ENCODE results near the gene ASZ1. TPM values are rescaled to one million over a fixed set of nuclear protein-coding genes. Genes with fewer than 3 reads are reported as not detected.

ASZ1 gene
- total RNA-seq, 1 experiment from 2014 or later = not detected

- H3K4me1 ChIP-seq (ENCODE audit: insufficient read depth, low read length) = no peaks in the 10 kb centered on the region
- H3K9me3 ChIP-seq (ENCODE audit: control insufficient read depth, low read depth, low read length) = no peaks in the 10 kb centered on the region
- H3K18ac ChIP-seq (ENCODE audit: insufficient read length, low read depth, low read length) = no peak overlapping the region
- no peak overlapping the region for H4K91ac ChIP-seq (ENCODE audit: insufficient read length, low read depth, low read length)
- no peak overlapping the region for H2AFZ ChIP-seq (ENCODE audit: low read length)
- Mint-ChIP-seq H3K27ac (no peak overlapping the region), H3K9me3 (peaks cover 8 to 12% of the 10 kb centered on the region in 2 experiments), H3K4me1 (peaks cover 0 to 3% of the 10 kb centered on the region in 2 experiments; a peak in 2 of 4 replicates), H3K36me3 (ENCODE audit: insufficient read depth in 1 of 3, low read depth in 3 of 3) (peaks cover 0 to 10% (median 0%) of the 10 kb centered on the region in 3 experiments; a peak in 1 of 7 replicates), H3K27me3 (ENCODE audit: low read depth) (no peaks in the 10 kb centered on the region; the same call in 1 of the 2 replicates), H3K4me3 (no peak overlapping the region)
- H3K23ac ChIP-seq (ENCODE audit: insufficient read length, low read depth, low read length) = no peak overlapping the region
- H3K27ac ChIP-seq (ENCODE audit: insufficient read length, low read depth, low read length) = no peak overlapping the region
- no peaks in the 10 kb centered on the region for H3K23me2 ChIP-seq (ENCODE audit: insufficient read length, low read depth, low read length, poor library complexity, severe bottlenecking)
- H3K4me2 ChIP-seq (ENCODE audit: insufficient read depth, insufficient read length, low read length) = no peak overlapping the region
- H2BK15ac ChIP-seq (ENCODE audit: low read depth, low read length) = no peak overlapping the region
- H2AK5ac ChIP-seq (ENCODE audit: insufficient read length, low read length) = no peak overlapping the region
- H2BK120ac ChIP-seq (ENCODE audit: low read depth, low read length, poor library complexity, severe bottlenecking) = no peak overlapping the region
- no peak overlapping the region for H2BK5ac ChIP-seq (ENCODE audit: insufficient read length, low read length)
- no peaks in the 10 kb centered on the region for H3K27me3 ChIP-seq (ENCODE audit: insufficient read depth, low read length)
- no peaks in the 10 kb centered on the region for H3K79me2 ChIP-seq (ENCODE audit: insufficient read depth, low read length)
- no peak overlapping the region for H2BK12ac ChIP-seq (ENCODE audit: insufficient read length, low read depth, low read length)
- no peak overlapping the region for H3K9ac ChIP-seq (ENCODE audit: extremely low read depth, insufficient read length, low read length)
- no peaks in the 10 kb centered on the region for H4K20me1 ChIP-seq (ENCODE audit: control insufficient read depth, insufficient read depth, insufficient read length)
- no peak overlapping the region for H3K4ac ChIP-seq (ENCODE audit: low read depth, low read length)
- no peak overlapping the region for H4K5ac ChIP-seq (ENCODE audit: insufficient read length, low read depth, low read length)
- H3T11ph ChIP-seq (ENCODE audit: low read length) = no peak overlapping the region
- no peak overlapping the region for H3K14ac ChIP-seq (ENCODE audit: insufficient read depth, low read length)
- H3K56ac ChIP-seq (ENCODE audit: insufficient read length, low read depth, low read length) = no peak overlapping the region
- H2BK20ac ChIP-seq (ENCODE audit: low read depth, low read length, poor library complexity, severe bottlenecking) = no peak overlapping the region
- H4K8ac ChIP-seq (replicated peaks; ENCODE audit: insufficient read length, low read depth, low read length) = no peak overlapping the region
- H3K79me1 ChIP-seq (ENCODE audit: insufficient read depth, low read depth, low read length, poor library complexity, severe bottlenecking) = no peaks in the 10 kb centered on the region
- no peak for TF ChIP-seq CTCF (conservative IDR thresholded peaks at IDR 0.05)
- no CpG with 5 or more reads among the region's 3 CpGs for WGBS (ENCODE audit: extremely low coverage, insufficient read length, low lambda C conversion rate)
- DNase-seq = no peak
Measured at GRCh38 chr7:117389871-117390270, 37.4 kb downstream of the ASZ1 start.
